D721Med (cell line): Measurements from ENCODE around the gene NCK2.

Source experiments
- DNase-seq: peaks from one replicate; pipeline ENCODE4 v3.0.0; 2011; ENCODE audit warnings: low spot score; ENCODE audit not compliant: insufficient read length
- FAIRE-seq: peaks from 2 replicates; lab custom pipeline; 2011; peaks lifted over from hg19 to GRCh38; lab: Jason Lieb, UNC
- TF ChIP-seq, protein P1 (sequence below): IDR thresholded peaks from 2 replicates; pipeline ENCODE4 v1.5.1; 2012; ENCODE audit warnings: mild to moderate bottlenecking, control low read depth; ENCODE audit not compliant: insufficient read depth; ENCODE audit errors: missing control alignments

The NCK2 gene

DNA sequence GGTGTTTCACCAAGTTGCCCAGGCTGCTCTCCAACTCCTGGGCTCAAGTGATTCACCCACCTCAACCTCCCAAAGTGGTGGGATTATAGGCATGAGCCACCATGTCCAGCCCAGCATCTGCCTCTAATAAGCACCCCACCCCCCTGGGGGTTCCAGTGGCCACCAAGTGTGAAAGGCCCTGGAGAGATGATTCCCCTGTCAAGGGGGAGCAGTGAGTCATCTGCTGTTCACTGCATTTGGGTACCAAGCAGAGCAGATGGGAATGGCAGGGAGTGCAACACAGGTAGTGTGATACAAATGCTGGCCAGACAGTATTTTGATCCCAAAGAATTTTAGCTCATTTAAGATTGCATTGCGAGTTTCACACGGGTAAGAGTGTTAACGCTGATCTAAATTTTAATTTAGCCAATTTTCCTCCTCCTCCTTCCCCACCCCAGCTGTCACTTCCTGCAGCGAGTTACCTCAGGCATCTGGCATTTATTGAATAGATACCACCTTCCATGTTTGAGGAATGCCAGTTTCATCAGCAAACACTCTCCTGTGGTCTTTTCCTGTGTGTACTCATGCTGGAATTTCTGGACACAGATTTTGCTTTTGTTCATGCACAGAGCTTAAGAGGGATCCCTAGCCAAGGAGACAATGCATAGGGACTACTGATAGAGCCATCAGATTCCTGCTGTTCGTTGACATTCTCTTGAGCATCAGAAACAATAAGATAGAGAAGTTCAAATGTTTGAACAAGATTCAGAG is 32.4 kb upstream of the NCK2 start:
- FAIRE-seq (no peak), DNase-seq (no peak)
- TF ChIP-seq, protein P1, sequence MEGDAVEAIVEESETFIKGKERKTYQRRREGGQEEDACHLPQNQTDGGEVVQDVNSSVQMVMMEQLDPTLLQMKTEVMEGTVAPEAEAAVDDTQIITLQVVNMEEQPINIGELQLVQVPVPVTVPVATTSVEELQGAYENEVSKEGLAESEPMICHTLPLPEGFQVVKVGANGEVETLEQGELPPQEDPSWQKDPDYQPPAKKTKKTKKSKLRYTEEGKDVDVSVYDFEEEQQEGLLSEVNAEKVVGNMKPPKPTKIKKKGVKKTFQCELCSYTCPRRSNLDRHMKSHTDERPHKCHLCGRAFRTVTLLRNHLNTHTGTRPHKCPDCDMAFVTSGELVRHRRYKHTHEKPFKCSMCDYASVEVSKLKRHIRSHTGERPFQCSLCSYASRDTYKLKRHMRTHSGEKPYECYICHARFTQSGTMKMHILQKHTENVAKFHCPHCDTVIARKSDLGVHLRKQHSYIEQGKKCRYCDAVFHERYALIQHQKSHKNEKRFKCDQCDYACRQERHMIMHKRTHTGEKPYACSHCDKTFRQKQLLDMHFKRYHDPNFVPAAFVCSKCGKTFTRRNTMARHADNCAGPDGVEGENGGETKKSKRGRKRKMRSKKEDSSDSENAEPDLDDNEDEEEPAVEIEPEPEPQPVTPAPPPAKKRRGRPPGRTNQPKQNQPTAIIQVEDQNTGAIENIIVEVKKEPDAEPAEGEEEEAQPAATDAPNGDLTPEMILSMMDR = no peak

DNA sequence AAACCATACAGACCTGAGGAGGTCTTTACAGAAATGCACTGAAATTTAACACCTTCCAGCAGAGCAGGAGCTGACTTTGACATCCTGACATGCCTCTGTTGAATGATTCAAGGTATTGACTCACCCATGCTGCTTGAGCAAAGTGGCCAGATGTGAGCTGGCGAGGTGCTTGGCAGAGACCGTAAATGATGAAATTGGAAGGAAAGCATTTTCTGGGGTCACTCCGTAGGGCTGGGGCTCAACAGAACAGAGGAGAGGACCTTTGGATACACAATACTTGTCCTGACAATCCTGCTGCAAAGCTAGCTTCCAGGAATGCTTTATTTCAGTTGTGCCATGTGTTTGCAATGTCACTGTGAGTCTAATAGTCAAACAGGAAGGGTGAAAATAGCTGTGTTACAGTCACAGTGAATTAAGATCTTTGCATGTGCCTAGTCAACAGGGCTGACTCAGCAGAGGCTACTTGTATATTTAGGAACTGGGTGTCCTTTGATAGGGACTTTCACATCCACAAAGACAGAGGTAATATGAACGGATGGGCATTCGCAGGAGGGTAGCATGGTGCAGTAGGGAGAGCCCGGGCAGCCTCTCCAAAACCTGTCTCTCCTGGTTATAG is 31.6 kb upstream of the NCK2 start:
- FAIRE-seq (no peak), DNase-seq (no peak)
- TF ChIP-seq, protein P1 = no peak

DNA sequence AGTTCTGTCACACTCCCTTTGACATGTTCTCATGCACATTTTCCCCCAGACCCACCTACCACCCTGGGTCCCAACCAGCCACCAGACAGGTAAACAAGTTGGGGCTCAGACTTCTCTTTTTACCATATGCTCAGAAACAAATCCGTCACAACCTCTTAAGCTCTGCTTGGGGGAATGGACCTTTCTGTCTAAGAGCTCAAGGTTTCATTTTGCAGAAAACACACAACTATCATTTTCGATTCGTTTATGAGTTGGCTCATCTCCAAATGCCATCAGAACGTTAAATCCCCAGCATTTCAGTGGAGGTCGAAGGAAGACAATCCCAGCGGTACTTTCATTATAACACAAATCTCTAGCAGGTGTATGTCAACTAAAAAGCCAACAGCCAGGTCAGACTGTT is 30.6 kb upstream of the NCK2 start:
- DNase-seq (no peak), FAIRE-seq (no peak)
- TF ChIP-seq, protein P1 = no peak

GRCh38 chr2:105718846-105719481 is 25.7 kb upstream of the NCK2 start:
- TF ChIP-seq, protein P1 = no peak
- FAIRE-seq = no peak
- DNase-seq = no peak

- FAIRE-seq (no peak), DNase-seq (no peak)
- TF ChIP-seq, protein P1 = no peak
These were observed 22.7 kb upstream of the NCK2 start for GRCh38 chr2:105721991-105722511.

DNA sequence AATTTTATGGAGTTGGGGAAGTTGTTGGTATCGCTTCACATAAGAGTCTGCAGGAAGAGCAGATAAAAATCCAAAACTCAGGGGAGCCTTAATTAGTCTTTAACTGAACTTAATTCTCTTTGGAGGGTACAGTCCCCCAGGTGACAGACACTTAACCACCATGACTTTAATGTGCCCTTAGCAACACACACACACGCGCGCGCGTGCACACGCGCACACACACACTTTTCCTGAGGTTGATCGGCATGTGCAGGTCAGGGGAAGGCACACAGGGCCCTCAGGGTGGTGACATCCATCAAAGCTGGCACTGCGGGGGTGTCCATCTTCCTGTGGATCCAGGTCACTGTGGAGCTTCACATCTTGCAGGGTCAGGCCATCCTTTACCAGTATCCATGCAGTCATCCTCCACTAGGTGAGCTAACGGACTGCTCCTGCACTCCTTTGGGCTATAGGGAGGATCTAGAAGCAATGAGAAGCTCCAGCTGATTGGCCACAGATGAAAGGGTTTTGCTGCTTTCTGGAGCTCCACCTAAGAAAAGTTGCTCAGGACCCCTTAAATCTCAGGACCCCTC is 21.9 kb upstream of the NCK2 start:
- no peak for FAIRE-seq
- DNase-seq = no peak
- TF ChIP-seq, protein P1 = no peak
